ENCODE results near the gene PLAAT5.
"Not testable (repeated sequence)": the region's sequence is repeated elsewhere in the genome, so short reads cannot be mapped to it uniquely, and the experiment has no call there.

Gene PLAAT5, protein sequence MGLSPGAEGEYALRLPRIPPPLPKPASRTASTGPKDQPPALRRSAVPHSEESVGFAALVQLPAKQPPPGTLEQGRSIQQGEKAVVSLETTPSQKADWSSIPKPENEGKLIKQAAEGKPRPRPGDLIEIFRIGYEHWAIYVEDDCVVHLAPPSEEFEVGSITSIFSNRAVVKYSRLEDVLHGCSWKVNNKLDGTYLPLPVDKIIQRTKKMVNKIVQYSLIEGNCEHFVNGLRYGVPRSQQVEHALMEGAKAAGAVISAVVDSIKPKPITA

DNA sequence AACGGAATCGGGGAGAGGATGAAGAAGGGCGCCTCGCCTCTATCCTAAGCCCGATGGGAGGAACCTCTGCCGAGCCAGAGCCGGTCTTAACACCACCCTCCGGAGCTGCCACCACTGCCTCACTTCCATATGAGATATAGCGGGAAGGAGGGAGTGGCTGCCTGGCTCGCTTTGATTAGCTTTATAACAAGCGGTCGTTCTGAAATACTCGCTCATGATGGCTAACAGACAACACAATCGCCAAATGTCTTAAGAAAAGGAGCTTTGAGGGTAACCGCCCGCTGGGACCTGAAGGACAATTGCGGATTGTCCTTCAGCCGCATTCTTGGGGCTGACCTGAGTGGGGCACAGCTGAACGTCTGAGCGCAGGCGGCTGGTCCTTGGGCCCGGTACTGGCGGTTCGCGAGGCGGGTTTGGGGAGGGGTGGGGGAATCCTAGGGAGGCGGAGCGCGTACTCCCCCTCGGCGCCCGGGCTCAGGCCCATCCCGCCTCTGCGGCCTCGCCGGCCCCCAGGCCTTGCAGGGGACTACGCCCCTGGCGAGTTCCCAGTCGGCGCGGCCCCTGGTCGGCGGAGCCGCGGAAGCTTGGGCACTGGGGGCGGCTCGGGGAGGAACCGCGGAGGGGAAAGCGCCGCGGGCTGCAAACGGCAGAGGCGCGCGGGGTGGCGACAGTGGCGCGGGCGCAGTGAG, at the start of gene PLAAT5:
TSS of gene PLAAT5 (minus strand) at position 617 of the 689 bp plus-strand sequence. CDS start at position 484, 133 bp downstream.
- H3K9me3 Mint-ChIP-seq = peaks cover 1% of the 10 kb centered on the region
- H3K36me3 Mint-ChIP-seq = peaks cover 2% of the 10 kb centered on the region
- peaks cover 14% of the 10 kb centered on the region for H3K4me1 Mint-ChIP-seq
- H3K27me3 Mint-ChIP-seq = peaks cover 25% of the 10 kb centered on the region
- H3K4me3 Mint-ChIP-seq = peak within 1 kb of the TSS; percentile 88
- H3K27ac Mint-ChIP-seq = no peak within 1 kb of the TSS

DNA sequence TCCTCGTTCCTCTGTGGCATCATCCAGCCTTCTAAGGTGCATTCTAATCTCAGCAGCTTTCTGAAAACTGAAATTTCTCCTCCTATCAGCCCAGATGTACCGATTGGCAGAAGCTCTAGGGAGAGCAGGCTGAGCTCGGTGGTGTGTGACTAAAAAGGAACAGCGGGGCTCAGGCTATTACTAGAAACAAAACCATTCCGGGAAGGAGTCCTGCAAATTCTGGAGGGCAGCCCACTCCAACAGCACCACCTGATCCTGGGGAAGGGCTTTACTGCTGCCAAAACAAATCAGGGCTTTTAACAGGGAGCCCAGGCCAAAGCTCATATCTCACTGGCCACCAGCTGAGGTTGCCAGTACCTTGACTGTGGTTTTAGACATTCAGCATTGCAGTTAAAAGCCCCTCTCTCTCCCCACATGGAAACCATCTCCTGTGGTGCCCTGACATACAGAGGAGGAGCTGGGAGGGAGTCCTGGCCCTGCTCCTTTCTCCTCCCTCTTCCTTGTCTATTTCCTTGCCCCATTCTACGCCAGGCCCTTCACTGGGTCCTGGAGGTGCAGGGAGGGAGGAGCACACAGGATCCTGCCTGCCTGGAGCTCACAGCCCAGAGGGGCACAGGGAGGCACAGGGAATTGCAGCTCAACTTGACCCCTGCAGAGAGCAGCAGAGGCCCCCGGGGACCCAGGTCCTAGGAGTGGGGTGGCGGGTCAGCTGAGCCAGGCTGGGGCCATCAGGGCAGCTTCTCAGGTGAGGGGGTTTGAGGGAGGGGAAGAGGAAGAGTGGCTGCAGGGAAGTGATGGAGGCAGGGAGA, 46.5 kb upstream of the PLAAT5 start:
- no peaks in the 10 kb centered on the region for H3K9me3 Mint-ChIP-seq
- peak overlapping the region; percentile 94 for H3K27ac Mint-ChIP-seq
- peaks cover 92% of the 10 kb centered on the region for H3K4me1 Mint-ChIP-seq
- H3K27me3 Mint-ChIP-seq = no peaks in the 10 kb centered on the region
- peaks cover 3% of the 10 kb centered on the region for H3K36me3 Mint-ChIP-seq
- H3K4me3 Mint-ChIP-seq = peak overlapping the region; percentile 83

DNA sequence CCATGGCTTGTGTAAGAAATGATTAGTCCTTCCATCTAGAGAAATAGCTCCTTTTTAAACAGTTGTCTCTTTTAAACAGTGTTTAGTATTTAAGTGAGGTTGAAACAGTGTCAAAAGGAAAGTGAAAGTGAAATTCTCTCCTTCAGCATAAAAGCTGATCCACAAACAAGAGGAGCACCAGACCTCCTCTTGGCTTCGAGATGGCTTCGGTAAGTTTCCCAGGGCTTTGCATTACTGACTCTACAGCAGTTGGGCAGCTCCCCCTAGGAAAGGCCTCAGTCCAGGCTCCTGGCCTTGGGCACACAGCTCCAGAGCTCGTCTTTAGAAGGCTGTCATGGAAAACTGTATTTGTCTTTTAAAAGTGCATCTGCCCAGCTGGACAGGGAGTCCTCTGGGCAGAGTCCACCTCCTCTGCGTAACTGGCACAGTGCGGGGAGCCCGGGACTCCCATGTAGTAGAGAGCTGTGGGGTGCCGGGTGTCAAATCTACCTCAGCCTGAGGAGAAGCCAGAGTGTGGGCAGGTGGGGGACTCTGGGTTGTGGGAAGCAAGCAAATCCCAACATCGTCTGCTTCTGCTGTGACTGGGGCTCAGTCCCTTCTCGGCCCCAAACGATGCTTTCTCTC, 45.8 kb upstream of the PLAAT5 start, which contains the start of gene PLAAT4:
TSS of gene PLAAT4 (plus strand) at position 140 of the 624 bp plus-strand sequence. CDS start at position 201, 61 bp downstream.
- no peaks in the 10 kb centered on the region for H3K9me3 Mint-ChIP-seq
- no peaks in the 10 kb centered on the region for H3K27me3 Mint-ChIP-seq
- peaks cover 92% of the 10 kb centered on the region for H3K4me1 Mint-ChIP-seq
- H3K36me3 Mint-ChIP-seq = peaks cover 3% of the 10 kb centered on the region
- peak within 1 kb of the TSS; percentile 94 for H3K27ac Mint-ChIP-seq
- H3K4me3 Mint-ChIP-seq = peak within 1 kb of the TSS; percentile 83

DNA sequence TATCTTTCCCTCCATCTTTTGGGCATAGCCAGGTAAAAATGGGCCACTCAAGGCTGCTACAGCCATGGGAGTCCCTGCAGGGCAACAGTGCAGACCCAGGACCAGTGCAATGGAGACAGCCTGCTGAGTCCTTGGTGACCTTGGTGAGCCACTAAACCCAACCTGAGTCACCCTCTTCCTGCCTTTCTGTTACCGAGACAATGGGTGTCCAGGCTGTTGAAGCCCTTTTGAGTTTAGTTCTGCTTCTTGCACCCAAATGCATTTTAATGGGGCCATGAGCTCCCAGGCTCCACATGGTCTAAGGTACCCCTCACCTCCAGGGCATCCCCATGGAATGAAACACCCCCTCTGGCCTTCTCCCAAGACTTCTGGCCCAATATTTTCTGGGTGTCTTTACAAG, 44.8 kb upstream of the PLAAT5 start:
- peaks cover 3% of the 10 kb centered on the region for H3K36me3 Mint-ChIP-seq
- peak overlapping the region; percentile 83 for H3K4me3 Mint-ChIP-seq
- peak overlapping the region; percentile 94 for H3K27ac Mint-ChIP-seq
- H3K9me3 Mint-ChIP-seq = no peaks in the 10 kb centered on the region
- H3K27me3 Mint-ChIP-seq = no peaks in the 10 kb centered on the region
- H3K4me1 Mint-ChIP-seq = peaks cover 96% of the 10 kb centered on the region

DNA sequence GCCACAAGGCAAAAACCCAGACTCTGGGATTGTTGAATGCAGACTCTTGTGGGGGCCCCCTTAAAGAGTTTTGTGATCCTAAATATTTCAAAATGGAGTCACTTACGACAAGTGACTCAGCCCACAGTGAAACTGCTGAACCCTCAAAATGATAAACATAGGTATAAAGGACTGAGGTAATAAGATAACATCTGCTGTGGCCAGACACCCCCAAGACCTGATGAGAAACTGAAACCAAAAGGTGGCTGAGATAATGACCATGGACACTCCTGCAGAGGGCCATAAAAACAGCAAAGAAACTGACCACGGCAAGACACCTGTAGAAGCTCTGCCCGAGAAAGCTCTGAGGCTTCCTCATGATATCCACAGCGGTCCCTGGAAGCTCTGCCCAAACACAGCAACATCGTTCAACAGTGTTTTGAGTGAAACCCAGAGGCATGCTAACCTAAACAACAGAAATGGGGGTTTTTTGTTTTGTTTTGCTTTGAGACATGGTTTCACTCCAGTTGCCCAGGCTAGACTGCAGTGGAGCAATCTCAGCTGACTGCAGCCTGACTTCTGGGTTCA, 44.0 kb upstream of the PLAAT5 start:
- Mint-ChIP-seq H3K4me1 (peaks cover 93% of the 10 kb centered on the region), H3K4me3 (peak overlapping the region; percentile 30), H3K27ac (peak overlapping the region; percentile 51), H3K27me3 (no peaks in the 10 kb centered on the region), H3K36me3 (no peaks in the 10 kb centered on the region), H3K9me3 (no peaks in the 10 kb centered on the region)

DNA sequence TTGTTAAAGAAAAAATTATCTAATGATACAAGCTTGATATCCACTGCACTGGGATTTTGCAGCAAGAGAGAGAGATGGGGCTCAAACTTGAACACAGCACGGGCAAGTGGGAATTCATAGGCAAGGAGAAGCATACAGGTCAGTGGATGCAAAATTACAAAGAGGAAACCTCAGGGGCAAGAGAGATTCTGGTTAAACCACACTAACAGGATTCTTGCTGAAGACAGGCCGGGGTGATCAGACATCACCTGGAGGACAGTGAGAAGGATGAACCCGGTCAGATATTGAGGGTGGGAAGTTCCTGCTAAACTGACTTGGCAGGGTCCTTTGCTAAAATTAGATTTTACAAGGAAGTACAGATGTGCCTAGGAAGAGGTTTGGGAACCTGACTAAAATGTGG, 43.1 kb upstream of the PLAAT5 start:
- H3K4me1 Mint-ChIP-seq = peaks cover 93% of the 10 kb centered on the region
- H3K36me3 Mint-ChIP-seq = no peaks in the 10 kb centered on the region
- no peaks in the 10 kb centered on the region for H3K27me3 Mint-ChIP-seq
- peak overlapping the region; percentile 91 for H3K27ac Mint-ChIP-seq
- H3K9me3 Mint-ChIP-seq = no peaks in the 10 kb centered on the region
- peak overlapping the region; percentile 39 for H3K4me3 Mint-ChIP-seq

DNA sequence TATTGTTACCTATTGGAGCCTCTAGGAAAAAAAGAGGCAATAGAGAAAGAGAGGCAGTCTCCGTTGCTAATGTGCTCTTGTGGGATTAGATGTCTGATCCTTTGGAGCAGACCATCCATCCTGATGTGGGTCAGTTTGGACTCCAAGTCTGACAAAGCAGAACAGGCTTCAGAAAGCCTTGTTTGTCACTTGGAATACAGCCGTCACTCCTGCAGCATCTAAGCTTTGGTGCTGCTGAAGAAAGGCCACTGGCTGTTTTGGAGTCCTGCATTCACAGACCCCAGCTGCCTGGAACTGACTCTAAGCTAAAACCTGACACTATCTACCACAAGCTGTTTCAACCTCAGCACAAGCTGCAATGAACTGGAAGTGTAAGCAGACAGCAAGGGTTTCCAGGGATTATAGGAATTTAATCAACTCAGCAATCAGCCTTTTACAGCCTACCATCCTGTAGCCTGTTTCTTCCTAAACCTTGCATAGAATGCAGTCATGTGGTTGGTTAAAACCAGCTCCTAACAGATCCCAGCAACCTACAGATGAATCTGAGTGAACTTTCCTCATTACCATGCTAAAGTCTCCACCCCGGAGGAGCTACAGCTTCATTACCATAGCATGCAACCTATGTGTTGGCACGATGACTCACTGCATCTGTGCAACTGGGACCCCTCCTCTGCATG, 42.0 kb upstream of the PLAAT5 start:
- Mint-ChIP-seq H3K27ac (no peak overlapping the region), H3K9me3 (no peaks in the 10 kb centered on the region), H3K4me1 (peaks cover 89% of the 10 kb centered on the region), H3K4me3 (no peak overlapping the region), H3K27me3 (no peaks in the 10 kb centered on the region), H3K36me3 (no peaks in the 10 kb centered on the region)

DNA sequence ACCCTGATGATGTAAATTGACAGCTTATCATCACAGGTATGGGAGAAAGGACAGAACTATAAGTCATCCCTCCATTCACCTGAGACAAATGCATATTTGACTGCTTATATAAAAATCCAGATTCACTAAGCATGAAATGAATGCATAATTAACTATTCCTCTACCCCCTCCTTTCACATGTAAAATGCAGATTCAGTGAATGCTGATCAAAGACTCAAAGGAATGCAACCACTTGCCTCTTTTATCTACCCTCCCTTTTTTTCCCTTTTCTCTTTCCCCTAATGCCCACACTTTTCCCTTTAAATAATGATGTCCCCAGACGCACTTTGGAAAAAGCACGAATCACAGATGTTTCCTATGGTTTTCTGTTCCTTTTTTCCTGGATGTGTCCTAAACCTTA, 41.1 kb upstream of the PLAAT5 start:
- Mint-ChIP-seq H3K27me3 (no peaks in the 10 kb centered on the region), H3K4me3 (peak overlapping the region; percentile 67), H3K9me3 (no peaks in the 10 kb centered on the region), H3K27ac (peak overlapping the region; percentile 15), H3K4me1 (peaks cover 86% of the 10 kb centered on the region), H3K36me3 (no peaks in the 10 kb centered on the region)

DNA sequence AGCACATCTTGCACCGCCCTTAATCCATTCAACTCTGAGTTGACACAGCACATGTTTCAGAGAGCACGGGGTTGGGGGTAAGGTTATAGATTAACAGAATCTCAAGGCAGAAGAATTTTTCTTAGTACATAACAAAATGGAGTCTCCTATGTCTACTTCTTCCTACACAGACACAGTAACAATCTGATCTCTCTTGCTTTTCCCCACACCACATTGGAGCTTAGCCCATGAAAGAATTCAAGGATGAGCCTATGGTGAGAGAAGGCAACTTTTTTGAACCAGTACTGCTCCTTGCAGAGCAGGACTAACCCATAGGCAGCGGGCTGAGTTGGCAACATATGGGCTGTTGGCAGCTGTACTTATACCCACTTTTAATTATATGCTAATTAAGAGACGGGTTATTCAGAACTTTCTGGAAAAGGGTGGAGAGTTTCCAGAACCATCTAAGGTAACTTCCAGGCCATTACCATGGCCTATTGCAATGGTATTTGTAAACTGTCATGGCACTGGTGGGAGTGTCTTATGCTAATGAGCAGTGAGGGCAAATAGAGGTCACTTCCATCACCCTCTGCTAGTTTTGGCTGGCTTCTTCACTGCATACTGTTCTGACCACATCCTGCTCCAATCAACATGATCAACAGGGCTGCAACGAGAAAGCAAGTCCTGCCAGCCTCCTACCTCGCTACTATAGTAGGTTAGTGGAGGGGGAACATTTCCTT, 40.3 kb upstream of the PLAAT5 start:
- Mint-ChIP-seq H3K4me1 (peaks cover 79% of the 10 kb centered on the region), H3K27ac (peak overlapping the region; percentile 93), H3K4me3 (peak overlapping the region; percentile 70)
- not testable (repeated sequence) for H3K36me3 Mint-ChIP-seq, H3K27me3 Mint-ChIP-seq, H3K9me3 Mint-ChIP-seq

DNA sequence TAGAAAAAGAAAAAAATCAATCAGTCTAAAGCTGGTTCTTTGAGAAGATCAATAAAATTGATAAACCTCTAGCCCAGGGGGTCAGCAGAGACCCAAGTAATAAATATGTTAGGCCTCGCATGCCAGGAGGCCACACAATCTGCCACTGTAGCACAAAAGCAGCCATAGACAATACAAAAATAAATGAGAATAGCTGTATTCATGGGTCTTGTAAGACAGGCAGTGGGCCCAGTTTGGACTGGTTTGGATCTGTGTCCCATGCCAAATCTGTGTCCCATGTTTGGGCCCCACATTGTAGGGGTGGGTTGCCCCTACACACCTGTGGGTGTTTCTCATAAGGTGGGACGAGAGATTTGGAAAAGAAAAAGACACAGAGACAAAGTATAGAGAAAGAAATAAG, 39.1 kb upstream of the PLAAT5 start:
- H3K4me1 Mint-ChIP-seq = peaks cover 67% of the 10 kb centered on the region
- no peaks in the 10 kb centered on the region for H3K36me3 Mint-ChIP-seq
- no peaks in the 10 kb centered on the region for H3K9me3 Mint-ChIP-seq
- H3K27me3 Mint-ChIP-seq = no peaks in the 10 kb centered on the region
- peak overlapping the region; percentile 41 for H3K27ac Mint-ChIP-seq
- H3K4me3 Mint-ChIP-seq = no peak overlapping the region

DNA sequence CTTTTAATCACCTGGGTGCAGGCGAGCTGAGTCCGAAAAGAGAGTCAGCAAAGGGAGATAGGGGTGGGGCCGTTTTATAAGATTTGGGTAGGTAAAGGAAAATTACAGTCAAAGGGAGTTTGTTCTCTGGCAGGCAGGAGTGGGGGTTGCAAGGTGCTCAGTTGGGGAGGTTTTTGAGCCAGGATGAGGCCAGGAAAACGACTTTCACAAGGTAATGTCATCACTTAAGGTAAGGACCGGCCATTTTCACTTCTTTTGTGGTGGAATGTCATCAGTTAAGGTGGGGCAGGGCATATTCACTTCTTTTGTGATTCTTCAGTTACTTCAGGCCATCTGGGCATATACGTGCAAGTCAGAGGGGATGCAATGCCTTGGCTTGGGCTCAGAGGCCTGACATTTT, 38.4 kb upstream of the PLAAT5 start:
- Mint-ChIP-seq H3K4me1 (peaks cover 61% of the 10 kb centered on the region), H3K27ac (peak overlapping the region; percentile 88)
- H3K36me3 Mint-ChIP-seq, H3K27me3 Mint-ChIP-seq, H3K9me3 Mint-ChIP-seq, H3K4me3 Mint-ChIP-seq: not testable (repeated sequence)

DNA sequence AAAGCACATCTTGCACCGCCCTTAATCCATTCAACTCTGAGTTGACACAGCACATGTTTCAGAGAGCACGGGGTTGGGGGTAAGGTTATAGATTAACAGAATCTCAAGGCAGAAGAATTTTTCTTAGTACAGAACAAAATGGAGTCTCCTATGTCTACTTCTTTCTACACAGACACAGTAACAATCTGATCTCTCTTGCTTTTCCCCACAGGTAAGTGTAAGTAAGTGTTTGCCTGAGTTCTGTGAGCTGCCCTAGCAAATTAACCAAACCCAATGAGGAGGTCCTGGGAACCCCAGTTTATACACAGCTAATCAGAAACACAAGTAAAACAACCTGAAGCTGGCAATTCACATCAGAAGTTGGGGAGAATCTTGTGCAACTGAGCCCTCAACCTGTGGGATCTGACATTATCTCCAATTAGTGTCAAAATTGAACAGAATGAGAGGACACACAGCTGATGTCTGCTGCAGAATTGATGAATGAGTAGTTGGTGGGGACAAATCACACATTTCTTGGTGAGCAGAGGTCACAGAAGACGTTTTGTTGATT, 37.8 kb upstream of the PLAAT5 start:
- H3K36me3 Mint-ChIP-seq, H3K4me3 Mint-ChIP-seq, H3K9me3 Mint-ChIP-seq, H3K27me3 Mint-ChIP-seq: not testable (repeated sequence)
- peaks cover 55% of the 10 kb centered on the region for H3K4me1 Mint-ChIP-seq
- peak overlapping the region; percentile 2 for H3K27ac Mint-ChIP-seq

DNA sequence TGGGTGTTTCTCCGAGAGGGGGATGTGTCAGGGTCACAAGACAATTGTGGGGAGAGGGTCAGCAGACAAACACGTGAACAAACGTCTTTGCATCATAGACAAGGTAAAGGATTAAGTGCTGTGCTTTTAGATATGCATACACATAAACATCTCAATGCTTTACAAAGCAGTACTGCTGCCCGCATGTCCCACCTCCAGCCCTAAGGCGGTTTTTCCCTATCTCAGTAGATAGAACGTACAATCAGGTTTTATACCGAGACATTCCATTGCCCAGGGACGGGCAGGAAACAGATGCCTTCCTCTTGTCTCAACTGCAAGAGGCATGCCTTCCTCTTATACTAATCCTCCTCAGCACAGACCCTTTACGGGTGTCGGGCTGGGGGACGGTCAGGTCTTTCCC, 37.2 kb upstream of the PLAAT5 start:
- H3K27me3 Mint-ChIP-seq, H3K9me3 Mint-ChIP-seq, H3K36me3 Mint-ChIP-seq, H3K27ac Mint-ChIP-seq, H3K4me3 Mint-ChIP-seq: not testable (repeated sequence)
- peaks cover 49% of the 10 kb centered on the region for H3K4me1 Mint-ChIP-seq

DNA sequence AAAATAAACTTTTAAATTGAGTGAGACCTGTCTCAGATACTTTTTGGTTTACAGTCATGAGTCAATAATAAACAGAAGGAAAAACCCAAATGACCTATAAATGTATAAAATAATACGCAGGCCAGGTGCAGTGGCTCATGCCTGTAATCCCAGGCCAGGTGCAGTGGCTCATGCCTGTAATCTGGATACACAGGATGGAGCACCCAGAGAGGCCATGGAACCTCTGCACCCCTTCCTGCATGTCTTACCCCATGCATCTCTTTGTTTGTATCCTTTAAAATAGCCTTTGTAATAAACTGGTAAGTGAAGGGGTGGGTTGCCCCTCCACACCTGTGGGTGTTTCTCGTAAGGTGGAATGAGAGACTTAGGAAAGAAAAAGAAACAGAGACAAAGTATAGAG, 36.7 kb upstream of the PLAAT5 start:
- Mint-ChIP-seq H3K27ac (no peak overlapping the region), H3K4me3 (no peak overlapping the region), H3K9me3 (peaks cover 4% of the 10 kb centered on the region), H3K4me1 (peaks cover 44% of the 10 kb centered on the region), H3K27me3 (no peaks in the 10 kb centered on the region), H3K36me3 (no peaks in the 10 kb centered on the region)
